Breast epithelium (tissue), 3 donors: ENCODE results near the gene FCN3.

ENCODE experiments used
- POLR2A ChIP-seq: fragments of 450-650 bp; IDR thresholded peaks from one replicate; pipeline ENCODE4 v1.6.1; 2016; ENCODE audit warnings: antibody characterized with exemption, mild to moderate bottlenecking, moderate library complexity
- TF ChIP-seq, protein P1 (sequence below), 3 donors: fragments of 450-650 bp; IDR thresholded peaks; one replicate each; pipeline ENCODE4 v1.5.1; 2016 to 2017; ENCODE audit warnings: antibody characterized with exemption in 3 of 3, mild to moderate bottlenecking in 3 of 3, moderate library complexity in 3 of 3

DNA sequence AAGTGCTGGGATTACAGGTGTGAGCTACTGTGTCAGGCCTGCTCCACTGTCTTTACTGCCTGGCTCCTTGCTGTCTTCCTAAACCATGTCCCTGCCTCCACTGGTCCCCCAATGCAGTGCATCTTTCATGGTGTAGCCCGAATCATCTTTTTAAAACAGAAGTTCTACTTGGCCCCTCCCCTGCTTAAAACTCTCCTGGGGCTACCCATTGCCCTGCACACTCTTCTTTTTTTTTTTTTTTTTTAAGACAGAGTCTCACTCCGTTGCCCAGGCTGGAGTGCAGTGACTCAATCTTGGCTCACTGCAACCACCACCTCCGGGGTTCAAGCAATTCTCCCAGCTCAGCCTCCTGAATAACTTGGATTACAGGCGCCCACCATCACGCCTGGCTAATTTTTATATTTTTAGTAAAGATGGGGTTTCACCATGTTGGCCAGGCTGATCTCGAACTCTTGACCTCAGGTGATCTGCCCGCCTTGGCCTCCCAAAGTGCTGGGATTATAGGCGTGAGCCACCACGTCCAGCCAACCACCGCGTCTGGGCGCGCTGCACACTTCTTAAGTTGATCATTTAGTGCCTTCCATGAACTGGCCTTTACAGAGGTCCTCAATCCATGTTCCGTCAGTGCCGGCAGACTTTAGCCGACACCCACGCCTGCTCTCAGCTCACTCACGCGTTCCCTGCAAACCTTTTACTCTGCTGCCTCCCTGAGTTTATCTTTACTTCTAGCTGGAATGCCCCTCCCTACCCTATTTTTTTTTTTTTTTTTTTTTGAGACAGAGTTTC lies 2.4 kb downstream of the FCN3 start:
- TF ChIP-seq, protein P1, sequence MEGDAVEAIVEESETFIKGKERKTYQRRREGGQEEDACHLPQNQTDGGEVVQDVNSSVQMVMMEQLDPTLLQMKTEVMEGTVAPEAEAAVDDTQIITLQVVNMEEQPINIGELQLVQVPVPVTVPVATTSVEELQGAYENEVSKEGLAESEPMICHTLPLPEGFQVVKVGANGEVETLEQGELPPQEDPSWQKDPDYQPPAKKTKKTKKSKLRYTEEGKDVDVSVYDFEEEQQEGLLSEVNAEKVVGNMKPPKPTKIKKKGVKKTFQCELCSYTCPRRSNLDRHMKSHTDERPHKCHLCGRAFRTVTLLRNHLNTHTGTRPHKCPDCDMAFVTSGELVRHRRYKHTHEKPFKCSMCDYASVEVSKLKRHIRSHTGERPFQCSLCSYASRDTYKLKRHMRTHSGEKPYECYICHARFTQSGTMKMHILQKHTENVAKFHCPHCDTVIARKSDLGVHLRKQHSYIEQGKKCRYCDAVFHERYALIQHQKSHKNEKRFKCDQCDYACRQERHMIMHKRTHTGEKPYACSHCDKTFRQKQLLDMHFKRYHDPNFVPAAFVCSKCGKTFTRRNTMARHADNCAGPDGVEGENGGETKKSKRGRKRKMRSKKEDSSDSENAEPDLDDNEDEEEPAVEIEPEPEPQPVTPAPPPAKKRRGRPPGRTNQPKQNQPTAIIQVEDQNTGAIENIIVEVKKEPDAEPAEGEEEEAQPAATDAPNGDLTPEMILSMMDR (IDR thresholded peaks at IDR 0.05): no peak
- TF ChIP-seq POLR2A: no peak
